Urinary bladder (tissue), 4 donors: Measurements from ENCODE around the gene MERTK. TPM values are rescaled to one million over a fixed set of nuclear protein-coding genes. Genes with fewer than 3 reads are reported as not detected.
"Not testable (repeated sequence)": the region's sequence is repeated elsewhere in the genome, so short reads cannot be mapped to it uniquely, and the experiment has no call there.

Source experiments
- DNase-seq: peaks from one replicate; pipeline ENCODE4 v3.0.0-alpha.2; 2015; ENCODE audit errors: extremely low spot score
- H3K27ac ChIP-seq: one replicate; pipeline ENCODE4 v1.5.1; 2013; ENCODE audit warnings: low read depth, mild to moderate bottlenecking, moderate library complexity
- H3K36me3 ChIP-seq: one replicate; pipeline ENCODE4 v1.6.1; 2013; ENCODE audit warnings: mild to moderate bottlenecking, moderate library complexity; ENCODE audit not compliant: insufficient read depth
- H3K4me1 ChIP-seq: one replicate; pipeline ENCODE4 v1.6.1; 2013; ENCODE audit warnings: mild to moderate bottlenecking, moderate library complexity; ENCODE audit not compliant: insufficient read depth
- H3K4me3 ChIP-seq: one replicate; pipeline ENCODE4 v1.5.1; 2013; ENCODE audit warnings: low read depth, low read length
- WGBS: extraction: QIAGEN DNeasy Blood & Tissue Kit; methylation state at CpG from one replicate; pipeline ENCODE4 v1.1.7; 2013; 5-methylcytosine and 5-hydroxymethylcytosine counted together
- polyA plus RNA-seq: library from polyadenylated mRNA; stranded (reverse); fragments of 200-250 nt; gene quantifications from one replicate; pipeline ENCODE4 v1.2.3, GENCODE V29; 2013
- total RNA-seq: library from RNA; depleted of rRNA; stranded (reverse); fragments of >200 nt; gene quantifications from one replicate; pipeline ENCODE4 v1.2.3, GENCODE V29; 2014
- donor health status: healthy with polysubstance abuse.
- donor health status: healthy.

MERTK gene
- total and polyA plus RNA-seq, 2 donors = 16.1 to 17.6 TPM

DNA sequence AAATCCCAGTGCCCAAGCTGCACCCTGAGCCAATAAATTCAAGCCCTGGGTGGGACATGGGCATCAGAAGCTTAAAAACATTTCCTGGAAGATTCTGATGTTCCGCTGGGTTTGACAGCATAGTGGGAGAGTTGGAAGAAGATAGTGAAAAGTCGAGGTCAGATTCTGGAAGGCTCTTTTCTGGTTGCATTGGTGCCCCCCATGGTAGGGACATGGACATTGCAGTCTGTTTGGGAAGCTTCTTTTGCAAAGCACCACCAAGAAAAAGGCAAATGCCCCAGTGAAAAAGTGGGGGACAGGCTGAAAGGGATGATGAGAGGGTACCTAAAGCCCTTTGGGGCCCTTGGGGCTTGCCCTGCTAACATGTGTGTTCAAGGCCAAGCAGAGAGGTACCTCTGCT lies 21.0 kb downstream of the MERTK start:
- Histone ChIP-seq H3K4me1 (no peaks in the 10 kb centered on the region), H3K4me3 (no peak overlapping the region), H3K27ac (no peak overlapping the region), H3K36me3 (no peaks in the 10 kb centered on the region)
- DNase-seq = no peak
- WGBS = 62% methylated on average over 2 of the region's 2 CpGs

DNA sequence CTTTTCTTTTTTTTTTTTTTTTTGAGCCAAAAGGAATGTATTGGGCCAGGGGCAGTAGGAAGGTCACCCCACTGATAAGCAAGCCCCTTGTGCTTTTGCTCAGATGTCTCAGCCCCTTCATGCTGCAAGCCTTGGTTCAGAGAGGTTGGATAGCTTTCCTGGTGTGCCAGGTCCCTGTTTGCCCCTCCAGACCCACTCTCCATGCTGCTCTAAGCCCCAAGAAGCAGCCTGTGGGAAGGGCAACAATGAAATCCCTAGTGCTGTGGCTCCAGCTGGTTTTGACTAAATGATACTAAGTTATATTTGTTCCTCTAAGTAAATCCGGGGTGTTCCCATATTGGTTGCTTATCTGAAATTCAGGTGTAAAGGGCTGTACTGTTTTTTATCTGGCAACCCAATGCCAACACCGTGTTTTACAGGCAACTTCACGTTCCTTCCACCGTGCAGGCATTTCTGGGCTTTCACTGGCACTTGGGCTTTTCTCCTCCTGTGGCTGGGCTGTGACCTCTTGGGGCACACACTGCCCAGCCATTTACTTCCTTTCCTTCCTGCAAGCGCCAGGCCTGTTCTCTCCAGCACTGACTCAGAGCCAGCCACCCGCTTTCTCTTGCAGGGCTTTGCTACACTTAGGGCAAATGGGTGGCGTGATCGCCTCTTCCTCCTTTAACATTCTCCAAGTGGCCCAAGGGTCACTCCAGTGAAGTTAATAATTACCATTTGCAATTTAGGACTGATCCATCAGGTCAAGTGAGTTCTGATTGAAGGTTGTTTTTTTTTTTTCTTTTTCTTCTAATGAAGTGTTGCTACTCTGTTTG lies 21.6 kb downstream of the MERTK start:
- WGBS = 76% methylated on average over 8 of the region's 8 CpGs
- H3K27ac ChIP-seq = no peak overlapping the region
- DNase-seq = no peak

DNA sequence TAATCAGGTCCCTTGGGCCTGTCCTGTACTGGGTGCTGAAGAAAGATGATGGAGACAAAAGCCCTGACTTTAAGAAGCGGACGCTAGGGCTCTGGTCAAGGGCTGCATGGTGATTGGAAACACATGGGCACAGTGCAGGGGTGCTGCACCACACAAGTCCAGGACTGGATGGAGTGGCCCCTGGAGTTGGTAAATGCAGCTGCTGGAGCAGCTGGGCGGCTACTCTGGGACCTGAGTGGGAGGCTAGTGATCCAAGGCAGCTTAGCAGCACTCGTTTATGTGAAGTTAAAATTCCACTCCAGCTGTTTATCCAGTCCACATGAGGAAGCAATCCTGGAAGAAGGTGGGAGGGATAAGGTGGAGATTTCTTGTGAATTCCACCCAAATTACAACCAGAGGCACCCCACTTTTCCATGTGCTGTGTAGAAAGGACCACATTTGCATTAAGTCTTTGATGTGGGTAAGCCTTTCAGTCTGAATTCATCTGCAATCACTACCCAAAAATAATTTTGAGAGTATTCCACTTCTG lies 24.9 kb downstream of the MERTK start:
- no peak for DNase-seq
- no peaks in the 10 kb centered on the region for H3K4me1 ChIP-seq
- H3K4me3 ChIP-seq = no peak overlapping the region
- 50% methylated on average over 4 of the region's 4 CpGs for WGBS
- no peak overlapping the region for H3K27ac ChIP-seq
- H3K36me3 ChIP-seq = no peaks in the 10 kb centered on the region

More for the DNA sequence above, 21.6 kb downstream of the MERTK start:
- Histone ChIP-seq H3K36me3 (no peaks in the 10 kb centered on the region), H3K4me1 (no peaks in the 10 kb centered on the region), H3K4me3 (no peak overlapping the region)

DNA sequence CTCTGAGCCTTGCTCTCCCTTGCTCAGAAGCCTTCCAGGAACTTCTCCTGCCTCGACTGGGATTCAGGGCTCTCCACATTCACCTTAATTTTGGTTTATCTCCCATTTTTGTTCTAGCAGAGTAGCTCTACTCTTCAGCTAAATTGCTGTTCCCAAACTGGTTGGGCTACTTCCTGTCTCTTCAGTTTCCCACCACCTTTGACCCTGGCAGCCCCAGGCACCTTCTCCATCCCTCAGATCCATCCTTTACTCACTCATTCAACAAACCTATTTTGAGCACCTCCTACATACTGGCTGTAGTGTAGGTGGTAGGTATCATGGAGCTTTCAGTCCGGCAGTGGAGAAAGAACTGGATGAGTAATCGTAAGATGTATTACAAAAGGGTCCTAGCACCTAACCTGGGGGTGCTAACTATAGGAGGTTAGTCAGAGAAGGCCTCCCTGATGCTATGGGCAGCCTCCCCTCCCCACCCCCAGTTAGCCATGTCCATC lies 26.3 kb downstream of the MERTK start:
- WGBS = 91% methylated on average over 3 of the region's 3 CpGs
- no peak for DNase-seq
- Histone ChIP-seq H3K36me3 (no peaks in the 10 kb centered on the region), H3K4me1 (no peaks in the 10 kb centered on the region), H3K27ac (no peak overlapping the region), H3K4me3 (no peak overlapping the region)

DNA sequence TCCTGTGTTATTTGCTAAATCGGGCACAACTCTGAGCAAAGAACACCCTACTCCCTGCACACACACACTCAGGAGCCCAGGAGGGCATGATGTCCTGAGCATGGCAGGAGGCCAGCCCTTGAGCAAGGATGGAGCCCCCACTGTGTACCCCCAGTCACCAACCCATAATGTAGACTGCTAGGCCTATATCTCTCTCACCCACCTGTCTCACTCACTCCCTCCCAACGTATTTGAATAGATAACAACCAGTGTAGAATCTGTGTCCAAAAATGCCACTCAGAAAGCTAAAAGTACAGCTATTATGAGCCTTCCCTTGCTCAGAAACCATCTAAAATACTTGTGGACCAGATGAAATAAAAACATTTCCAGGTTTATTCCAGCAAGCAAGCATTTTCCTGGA lies 29.3 kb downstream of the MERTK start:
- H3K4me1 ChIP-seq = no peaks in the 10 kb centered on the region
- H3K4me3 ChIP-seq = no peak overlapping the region
- no peak overlapping the region for H3K27ac ChIP-seq
- WGBS = 88% methylated on average over 2 of the region's 2 CpGs
- H3K36me3 ChIP-seq = no peaks in the 10 kb centered on the region
- DNase-seq = no peak

DNA sequence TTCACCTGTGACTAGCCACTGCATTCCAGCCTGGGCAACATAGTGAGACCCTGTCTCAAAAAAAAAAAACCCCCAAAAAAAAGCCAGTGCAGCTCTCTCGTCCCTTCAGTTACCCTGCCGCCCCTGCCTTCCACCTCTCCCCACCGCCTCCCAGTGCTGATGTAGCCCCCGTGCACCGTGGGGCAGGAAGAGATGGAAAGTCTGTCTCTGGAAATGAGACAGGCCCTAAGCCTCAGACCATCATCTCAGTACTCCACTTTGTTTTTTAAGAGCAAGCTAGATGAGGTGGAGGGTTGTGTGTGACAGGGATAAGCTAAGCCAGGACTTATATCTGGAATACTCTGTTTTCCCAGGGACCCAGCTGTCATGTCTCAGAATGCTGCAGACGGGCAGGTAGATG lies 32.0 kb downstream of the MERTK start:
- no peaks in the 10 kb centered on the region for H3K4me1 ChIP-seq
- H3K4me3 ChIP-seq = no peak overlapping the region
- DNase-seq = no peak
- WGBS = 94% methylated on average over 6 of the region's 6 CpGs
- H3K27ac ChIP-seq = no peak overlapping the region
- no peaks in the 10 kb centered on the region for H3K36me3 ChIP-seq

DNA sequence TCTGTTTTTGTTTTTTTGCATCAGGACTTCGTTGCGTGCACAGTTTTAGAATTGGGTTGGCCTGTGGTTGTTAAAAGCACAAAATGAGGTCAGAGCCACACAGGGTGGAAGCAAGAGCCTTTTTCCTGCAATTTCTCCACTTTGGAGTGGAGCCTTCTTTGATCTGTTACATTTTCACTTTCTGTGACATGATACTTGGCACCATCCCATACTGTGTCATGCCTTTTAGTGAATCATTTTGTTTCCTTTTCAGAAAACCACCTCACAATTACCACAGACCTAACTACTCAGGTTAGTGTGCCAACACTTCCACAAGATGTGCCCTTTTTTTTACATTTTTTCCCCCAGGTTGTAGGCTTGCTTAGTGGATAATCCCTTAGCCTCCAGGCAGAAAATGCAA lies 32.5 kb downstream of the MERTK start:
- H3K4me1 ChIP-seq = no peaks in the 10 kb centered on the region
- no peaks in the 10 kb centered on the region for H3K36me3 ChIP-seq
- no peak for DNase-seq
- no peak overlapping the region for H3K27ac ChIP-seq
- WGBS = 79% methylated on average over 2 of the region's 2 CpGs
- no peak overlapping the region for H3K4me3 ChIP-seq

DNA sequence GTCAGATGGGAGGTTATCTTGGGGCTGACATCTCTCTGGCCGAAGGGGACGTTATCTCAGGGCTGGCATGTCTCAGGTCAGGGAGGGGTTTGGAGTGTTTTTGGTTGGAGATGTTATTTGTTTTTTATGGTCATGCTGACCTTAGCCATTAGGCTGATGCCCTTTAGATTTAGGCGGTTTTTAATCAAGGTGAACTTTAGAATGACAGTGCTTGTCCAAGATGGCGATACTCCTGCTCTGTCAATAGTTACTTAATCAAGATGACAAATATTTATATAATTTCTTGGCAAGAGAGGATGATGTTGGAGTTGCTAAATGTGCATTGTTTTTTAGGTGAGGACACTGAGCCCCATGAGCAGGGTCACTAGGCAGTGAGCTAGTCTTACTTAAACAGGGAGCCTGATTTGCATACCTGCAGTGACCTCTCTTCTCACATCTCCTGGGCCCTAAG lies 34.5 kb downstream of the MERTK start:
- H3K36me3 ChIP-seq = no peaks in the 10 kb centered on the region
- DNase-seq = no peak
- no peak overlapping the region for H3K4me3 ChIP-seq
- no peak overlapping the region for H3K27ac ChIP-seq
- H3K4me1 ChIP-seq = no peaks in the 10 kb centered on the region
- WGBS = 80% methylated on average over 4 of the region's 4 CpGs

DNA sequence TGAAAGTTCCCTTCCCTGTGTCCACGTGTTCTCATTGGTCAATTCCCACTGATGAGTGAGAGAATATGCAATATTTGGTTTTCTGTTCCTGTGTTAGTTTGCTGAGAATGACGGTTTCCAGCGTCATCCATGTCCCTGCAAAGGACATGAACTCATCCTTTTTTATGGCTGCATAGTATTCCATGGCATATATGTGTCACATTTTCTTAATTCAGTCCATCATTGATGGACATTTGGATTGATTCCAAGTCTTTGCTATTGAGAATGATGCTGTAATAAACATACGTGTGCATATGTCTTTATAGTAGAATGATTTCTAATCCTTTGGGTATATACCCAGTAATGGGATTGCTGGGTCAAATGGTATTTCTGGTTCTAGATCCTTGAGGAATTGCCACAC lies 35.5 kb downstream of the MERTK start:
- WGBS = 88% methylated on average over 4 of the region's 4 CpGs
- DNase-seq, H3K4me3 ChIP-seq, H3K27ac ChIP-seq, H3K4me1 ChIP-seq, H3K36me3 ChIP-seq: not testable (repeated sequence)

DNA sequence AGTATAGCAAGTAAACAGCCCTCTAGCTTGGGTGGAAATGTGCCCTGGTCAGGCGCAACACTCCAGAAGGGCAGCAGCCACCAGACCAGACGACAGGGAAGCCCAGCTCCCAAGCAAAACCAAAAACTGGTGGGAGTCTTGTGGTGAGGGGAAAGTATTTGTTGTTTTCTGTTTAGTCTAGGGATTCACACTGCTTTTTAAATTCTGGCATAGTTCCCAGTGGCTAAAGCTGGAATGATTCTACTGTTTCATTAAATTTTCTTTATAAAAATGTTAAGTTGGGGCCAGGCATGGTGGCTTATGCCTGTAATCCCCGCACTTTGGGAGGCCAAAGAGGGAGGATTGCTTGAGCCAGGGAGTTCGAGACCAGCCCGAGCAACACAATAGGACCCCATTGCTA lies 38.5 kb downstream of the MERTK start:
- WGBS = 60% methylated on average over 5 of the region's 5 CpGs
- no peak for DNase-seq

DNA sequence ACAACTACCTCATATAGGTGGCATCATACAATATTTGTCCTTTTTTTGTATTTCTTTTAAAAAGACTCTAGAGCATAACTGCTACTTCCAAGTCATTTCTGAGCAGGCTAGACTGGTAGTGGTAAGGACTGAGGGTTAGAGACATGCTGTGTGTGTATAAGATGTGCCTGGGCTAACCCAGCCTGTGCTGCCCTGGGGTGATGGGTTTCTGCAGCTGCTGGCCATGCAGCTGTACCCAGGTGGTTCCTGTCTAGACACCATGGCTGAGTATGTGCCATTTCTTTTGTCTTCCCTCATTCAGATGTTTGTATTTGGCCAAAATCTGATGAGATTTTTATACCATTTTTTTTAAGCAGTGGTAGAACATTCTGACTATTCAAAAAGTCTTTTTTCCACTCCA lies 40.0 kb downstream of the MERTK start:
- H3K4me1 ChIP-seq = no peaks in the 10 kb centered on the region
- H3K36me3 ChIP-seq = no peaks in the 10 kb centered on the region
- H3K27ac ChIP-seq = no peak overlapping the region
- DNase-seq = no peak
- no peak overlapping the region for H3K4me3 ChIP-seq

More for the DNA sequence above, 38.5 kb downstream of the MERTK start:
- no peak overlapping the region for H3K4me3 ChIP-seq
- H3K27ac ChIP-seq = no peak overlapping the region
- no peaks in the 10 kb centered on the region for H3K4me1 ChIP-seq
- H3K36me3 ChIP-seq = no peaks in the 10 kb centered on the region

DNA sequence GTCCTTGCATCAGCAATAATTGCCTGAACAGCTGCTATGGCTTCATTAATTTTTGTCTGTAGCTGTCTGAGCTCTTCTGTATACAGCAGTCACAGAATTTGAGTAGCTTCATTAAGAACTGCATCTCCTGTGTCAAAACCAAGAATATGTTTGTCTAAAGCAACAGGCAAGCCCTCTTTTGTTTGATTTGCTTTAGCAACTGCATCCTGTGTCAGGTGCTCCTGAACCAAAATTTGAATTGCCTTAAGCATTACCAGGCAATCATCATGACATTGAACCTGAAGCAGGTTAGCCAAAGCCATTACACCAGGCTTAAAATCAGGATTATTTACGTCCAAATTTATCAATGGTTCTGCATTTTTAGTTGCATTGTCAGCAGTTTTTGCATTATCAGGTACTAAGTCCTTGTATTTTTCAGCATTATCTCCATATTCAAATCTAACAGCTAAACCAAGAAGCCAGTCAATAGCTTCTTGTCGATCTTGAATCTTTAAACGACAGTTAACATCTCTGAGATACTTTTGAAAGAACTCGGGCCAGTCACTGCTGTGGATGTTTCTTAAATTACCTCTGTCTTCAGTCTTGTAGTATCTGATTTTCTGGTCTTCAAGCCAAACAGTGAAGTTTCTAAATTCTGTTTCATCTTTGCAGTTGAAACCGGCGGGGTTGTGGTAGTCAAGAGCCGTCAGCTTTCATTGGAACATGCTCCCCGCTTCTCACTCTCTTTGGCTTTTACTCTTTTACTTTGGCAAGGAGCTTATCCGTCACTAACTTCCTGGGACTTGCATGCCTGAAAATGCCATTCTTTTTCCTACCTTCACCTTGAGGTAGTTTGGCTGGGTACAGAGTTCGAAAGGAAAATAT lies 42.2 kb downstream of the MERTK start:
- DNase-seq = no peak
- H3K4me3 ChIP-seq = no peak overlapping the region
- H3K4me1 ChIP-seq = no peaks in the 10 kb centered on the region
- no peak overlapping the region for H3K27ac ChIP-seq
- no peaks in the 10 kb centered on the region for H3K36me3 ChIP-seq
- 88% methylated on average over 10 of the region's 10 CpGs for WGBS

DNA sequence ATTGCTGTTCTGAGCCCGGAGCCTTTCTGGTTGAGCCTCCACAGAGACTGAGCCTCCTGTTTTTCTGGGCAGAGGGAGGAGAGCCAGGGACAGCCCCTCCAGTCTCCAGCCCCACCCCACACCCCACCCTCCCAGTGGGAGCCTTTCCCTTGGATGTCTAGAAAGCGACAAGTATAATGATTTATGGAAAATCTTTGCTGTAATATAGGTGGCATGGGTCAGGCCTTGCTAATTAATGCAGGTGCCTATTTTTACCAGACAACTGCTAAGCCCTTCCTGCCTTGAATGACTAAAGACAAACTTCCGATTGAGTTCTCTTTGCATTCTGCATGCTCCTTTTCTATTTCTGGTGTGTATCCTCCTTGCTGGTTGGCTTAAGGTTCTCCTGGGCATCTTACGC lies 43.1 kb downstream of the MERTK start:
- WGBS = 95% methylated on average over 4 of the region's 4 CpGs
- no peaks in the 10 kb centered on the region for H3K36me3 ChIP-seq
- no peaks in the 10 kb centered on the region for H3K4me1 ChIP-seq
- no peak overlapping the region for H3K27ac ChIP-seq
- no peak overlapping the region for H3K4me3 ChIP-seq
- DNase-seq = no peak
